Endothelial cell of umbilical vein (primary cell): ENCODE measurements around the gene IFNA5.

Source experiments
- EZH2 ChIP-seq: IDR thresholded peaks from 2 replicates; pipeline ENCODE4 v1.6.1; 2012; ENCODE audit warnings: borderline replicate concordance, low read depth, mild to moderate bottlenecking, moderate library complexity, low read length, inconsistent platforms; ENCODE audit not compliant: severe bottlenecking
- JUN ChIP-seq: IDR thresholded peaks from 2 replicates; pipeline ENCODE4 v1.6.1; 2011; ENCODE audit warnings: borderline replicate concordance, low read depth; ENCODE audit not compliant: insufficient read length, insufficient read depth
- POLR2A ChIP-seq: IDR thresholded peaks from 2 replicates; pipeline ENCODE4 v1.6.1; 2012; ENCODE audit warnings: low read depth, mild to moderate bottlenecking, control low read depth, low read length
- POLR2AphosphoS5 ChIP-seq: IDR thresholded peaks from 2 replicates; pipeline ENCODE4 v1.6.1; 2012; ENCODE audit warnings: low read depth, mild to moderate bottlenecking, control low read depth, low read length, moderate library complexity; ENCODE audit not compliant: insufficient read depth
- TF ChIP-seq, protein P1 (sequence below), 2 donors: IDR thresholded peaks; 1 replicate in 1 of 2; 2 replicates in 1 of 2; pipeline ENCODE4 v1.5.1; 2011; ENCODE audit warnings: low read length in 2 of 2, mild to moderate bottlenecking in 2 of 2, moderate library complexity in 2 of 2, control low read depth in 1 of 2, inconsistent platforms in 1 of 2, low read depth in 1 of 2; ENCODE audit not compliant: insufficient read depth in 1 of 2; ENCODE audit errors: extremely low read depth in 1 of 2

DNA sequence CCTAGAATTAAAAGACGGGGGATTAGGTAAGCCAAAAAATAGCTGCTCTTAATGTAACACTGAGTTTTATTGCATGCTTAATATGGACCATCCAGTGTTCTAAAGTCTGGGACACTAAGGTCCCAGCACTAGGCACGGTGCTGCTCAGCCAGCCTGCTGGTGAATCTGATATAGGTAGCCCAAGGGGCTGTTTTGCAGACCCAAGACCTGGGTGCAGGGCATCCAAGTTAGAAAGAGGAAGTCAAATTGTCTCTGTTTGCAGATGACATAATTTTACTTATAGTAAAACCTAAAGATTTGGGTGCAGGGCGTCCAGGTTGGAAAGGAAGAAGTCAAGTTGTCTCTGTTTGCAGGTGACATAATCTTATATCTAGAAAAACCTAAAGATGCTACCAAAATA lies 17.8 kb downstream of the IFNA5 start:
- TF ChIP-seq POLR2A (no peak), JUN (no peak), EZH2 (no peak), POLR2AphosphoS5 (no peak)
- TF ChIP-seq, protein P1, sequence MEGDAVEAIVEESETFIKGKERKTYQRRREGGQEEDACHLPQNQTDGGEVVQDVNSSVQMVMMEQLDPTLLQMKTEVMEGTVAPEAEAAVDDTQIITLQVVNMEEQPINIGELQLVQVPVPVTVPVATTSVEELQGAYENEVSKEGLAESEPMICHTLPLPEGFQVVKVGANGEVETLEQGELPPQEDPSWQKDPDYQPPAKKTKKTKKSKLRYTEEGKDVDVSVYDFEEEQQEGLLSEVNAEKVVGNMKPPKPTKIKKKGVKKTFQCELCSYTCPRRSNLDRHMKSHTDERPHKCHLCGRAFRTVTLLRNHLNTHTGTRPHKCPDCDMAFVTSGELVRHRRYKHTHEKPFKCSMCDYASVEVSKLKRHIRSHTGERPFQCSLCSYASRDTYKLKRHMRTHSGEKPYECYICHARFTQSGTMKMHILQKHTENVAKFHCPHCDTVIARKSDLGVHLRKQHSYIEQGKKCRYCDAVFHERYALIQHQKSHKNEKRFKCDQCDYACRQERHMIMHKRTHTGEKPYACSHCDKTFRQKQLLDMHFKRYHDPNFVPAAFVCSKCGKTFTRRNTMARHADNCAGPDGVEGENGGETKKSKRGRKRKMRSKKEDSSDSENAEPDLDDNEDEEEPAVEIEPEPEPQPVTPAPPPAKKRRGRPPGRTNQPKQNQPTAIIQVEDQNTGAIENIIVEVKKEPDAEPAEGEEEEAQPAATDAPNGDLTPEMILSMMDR (IDR thresholded peaks at IDR 0.05; ENCODE audit: extremely low read depth in 1 of 2, insufficient read depth in 1 of 2, low read depth in 1 of 2, low read length in 2 of 2): no peak
